GM12801 (cell line): ENCODE measurements around the gene IGFBP2.

ENCODE experiments used
- CTCF ChIP-seq: IDR thresholded peaks from one replicate; pipeline ENCODE4 v1.5.1; 2011; ENCODE audit warnings: control low read depth; ENCODE audit not compliant: insufficient read length; ENCODE audit errors: extremely low read depth

IGFBP2 gene

GRCh38 chr2:216635701-216636550, 2.7 kb downstream of the IGFBP2 start:
- no peak for TF ChIP-seq CTCF

- no peak for TF ChIP-seq CTCF
These were observed 3.6 kb downstream of the IGFBP2 start for GRCh38 chr2:216636551-216637450.

GRCh38 chr2:216637472-216637871, 4.3 kb downstream of the IGFBP2 start:
- TF ChIP-seq CTCF = no peak

- no peak for TF ChIP-seq CTCF
These were observed 10.9 kb downstream of the IGFBP2 start for GRCh38 chr2:216643986-216644659.

- TF ChIP-seq CTCF = no peak
These were observed 11.8 kb downstream of the IGFBP2 start for GRCh38 chr2:216644842-216645635.

- TF ChIP-seq CTCF = no peak
These were observed 12.4 kb downstream of the IGFBP2 start for GRCh38 chr2:216645636-216645950.
